OCI-LY1 (cell line): ENCODE data around the gene TAS1R2.

Source experiments
- H2AFZ ChIP-seq: fragments of 200-600 bp; sonication (generic), shearing (Covaris generic); 2 replicates; pipeline ENCODE4 v1.6.0; 2014; ENCODE audit warnings: antibody characterized with exemption, mild to moderate bottlenecking, low read length
- H3F3A ChIP-seq: fragments of 200-600 bp; sonication (generic), shearing (Covaris generic); 2 replicates; pipeline ENCODE4 v1.6.0; 2014; ENCODE audit warnings: mild to moderate bottlenecking, antibody characterized with exemption, low read length, moderate library complexity; ENCODE audit not compliant: insufficient read depth
- H3K27ac ChIP-seq: fragments of 200-600 bp; sonication (generic); 2 replicates; pipeline ENCODE4 v1.5.1; 2014; ENCODE audit warnings: low read length, mixed run types, mild to moderate bottlenecking, low read depth; ENCODE audit not compliant: poor library complexity, severe bottlenecking
- H3K27me3 ChIP-seq: fragments of 200-600 bp; sonication (generic); 2 replicates; pipeline ENCODE4 v1.6.0; 2014; ENCODE audit warnings: antibody characterized with exemption, mild to moderate bottlenecking, low read length, moderate library complexity; ENCODE audit not compliant: insufficient read depth
- H3K36me3 ChIP-seq: fragments of 200-600 bp; sonication (generic); 2 replicates; pipeline ENCODE4 v1.6.1; 2014; ENCODE audit warnings: mild to moderate bottlenecking, antibody characterized with exemption, low read length, moderate library complexity, mixed read lengths; ENCODE audit not compliant: insufficient read depth
- H3K4me1 ChIP-seq: fragments of 200-600 bp; sonication (generic); 2 replicates; pipeline ENCODE4 v1.5.1; 2014; ENCODE audit warnings: mild to moderate bottlenecking, low read length, moderate library complexity; ENCODE audit not compliant: insufficient read depth, severe bottlenecking
- H3K4me2 ChIP-seq: fragments of 200-600 bp; sonication (generic), shearing (Covaris generic); 2 replicates; pipeline ENCODE4 v1.6.1; 2014; ENCODE audit warnings: low read length
- H3K4me3 ChIP-seq: fragments of 200-600 bp; sonication (generic); 2 replicates; pipeline ENCODE4 v1.5.1; 2014; ENCODE audit warnings: low read length, low read depth, mild to moderate bottlenecking, mixed read lengths; ENCODE audit not compliant: poor library complexity, severe bottlenecking
- H3K79me2 ChIP-seq: fragments of 200-600 bp; shearing (Covaris generic); 2 replicates; pipeline ENCODE4 v1.6.1; 2016; ENCODE audit warnings: mixed run types, low read length, mixed read lengths; ENCODE audit not compliant: insufficient read depth
- H3K9ac ChIP-seq: fragments of 200-600 bp; sonication (generic), shearing (Covaris generic); 2 replicates; pipeline ENCODE4 v1.6.1; 2014; ENCODE audit warnings: mild to moderate bottlenecking, low read length, mixed read lengths
- H3K9me2 ChIP-seq: fragments of 200-600 bp; sonication (generic), shearing (Covaris generic); 2 replicates; pipeline ENCODE4 v1.6.1; 2014; ENCODE audit warnings: low read depth, mild to moderate bottlenecking, low read length, mixed read lengths
- H3K9me3 ChIP-seq: fragments of 200-600 bp; shearing (Covaris generic); 2 replicates; pipeline ENCODE4 v1.6.1; 2014; ENCODE audit warnings: low read length, mixed read lengths
- H4K20me1 ChIP-seq: fragments of 200-600 bp; sonication (generic), shearing (Covaris generic); 2 replicates; pipeline ENCODE4 v1.6.0; 2016; ENCODE audit warnings: mild to moderate bottlenecking, low read length; ENCODE audit not compliant: insufficient read depth
- EZH2 ChIP-seq: fragments of 200-600 bp; sonication (generic), shearing (Covaris generic); IDR thresholded peaks from 2 replicates; pipeline ENCODE4 v1.8.0; 2017; ENCODE audit warnings: borderline replicate concordance, mixed run types, mild to moderate bottlenecking, antibody characterized with exemption, low read length, moderate library complexity, mixed read lengths
- TF ChIP-seq, protein P1 (sequence below): fragments of 200-600 bp; sonication (generic), shearing (Covaris generic); IDR thresholded peaks from 2 replicates; pipeline ENCODE4 v1.5.1; 2017; ENCODE audit warnings: mild to moderate bottlenecking, antibody characterized with exemption, low read length, moderate library complexity, mixed read lengths

Gene TAS1R2

DNA sequence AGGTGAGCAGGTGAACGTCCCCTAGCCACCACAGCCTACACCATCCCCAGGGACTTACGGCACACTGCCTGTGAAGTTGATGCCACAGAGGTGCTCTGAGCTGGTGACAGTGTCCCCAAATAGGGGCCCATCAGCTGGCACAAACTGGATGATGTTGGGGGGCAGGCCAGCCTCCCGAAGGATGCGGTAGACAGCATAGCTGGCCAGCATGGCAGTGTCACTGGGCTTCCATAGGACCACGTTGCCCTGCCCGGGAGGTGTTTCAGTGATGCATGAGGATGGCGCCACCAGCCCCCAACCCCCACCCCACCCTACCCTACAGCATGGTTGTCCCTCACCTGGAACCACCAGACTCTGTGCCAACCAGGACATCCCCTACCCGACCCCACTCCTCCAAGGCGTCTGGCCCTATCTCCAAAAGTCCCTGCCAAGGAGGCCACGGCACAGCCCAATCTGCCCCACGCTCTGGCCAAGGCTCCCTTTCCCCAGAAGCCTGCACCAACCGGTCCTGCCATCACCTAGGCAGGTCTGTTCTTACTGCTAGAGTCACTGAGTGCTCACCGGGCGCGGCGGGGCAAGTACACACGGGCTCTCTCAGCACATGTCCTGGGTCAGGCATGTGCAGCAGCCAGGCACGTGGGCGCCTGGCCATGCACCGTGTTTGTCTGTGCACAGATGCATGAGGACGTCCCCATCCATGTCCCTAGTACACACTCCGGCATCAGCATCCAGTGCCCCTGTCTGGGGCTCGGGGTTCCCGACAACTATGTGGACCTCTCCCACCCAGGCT is 22.4 kb upstream of the TAS1R2 start:
- no peaks in the 10 kb centered on the region for H3K4me1 ChIP-seq
- H3K4me2 ChIP-seq, result no peak overlapping the region
- H4K20me1 ChIP-seq, result no peaks in the 10 kb centered on the region
- no peak overlapping the region for H2AFZ ChIP-seq
- H3K9ac ChIP-seq, result no peak overlapping the region
- H3K27me3 ChIP-seq, result no peaks in the 10 kb centered on the region
- H3K9me2 ChIP-seq, result no peaks in the 10 kb centered on the region
- no peaks in the 10 kb centered on the region for H3K36me3 ChIP-seq
- H3K27ac ChIP-seq, result no peak overlapping the region
- H3F3A ChIP-seq, result no peaks in the 10 kb centered on the region
- no peak overlapping the region for H3K4me3 ChIP-seq
- no peaks in the 10 kb centered on the region for H3K79me2 ChIP-seq
- TF ChIP-seq EZH2, result no peak
- TF ChIP-seq, protein P1, sequence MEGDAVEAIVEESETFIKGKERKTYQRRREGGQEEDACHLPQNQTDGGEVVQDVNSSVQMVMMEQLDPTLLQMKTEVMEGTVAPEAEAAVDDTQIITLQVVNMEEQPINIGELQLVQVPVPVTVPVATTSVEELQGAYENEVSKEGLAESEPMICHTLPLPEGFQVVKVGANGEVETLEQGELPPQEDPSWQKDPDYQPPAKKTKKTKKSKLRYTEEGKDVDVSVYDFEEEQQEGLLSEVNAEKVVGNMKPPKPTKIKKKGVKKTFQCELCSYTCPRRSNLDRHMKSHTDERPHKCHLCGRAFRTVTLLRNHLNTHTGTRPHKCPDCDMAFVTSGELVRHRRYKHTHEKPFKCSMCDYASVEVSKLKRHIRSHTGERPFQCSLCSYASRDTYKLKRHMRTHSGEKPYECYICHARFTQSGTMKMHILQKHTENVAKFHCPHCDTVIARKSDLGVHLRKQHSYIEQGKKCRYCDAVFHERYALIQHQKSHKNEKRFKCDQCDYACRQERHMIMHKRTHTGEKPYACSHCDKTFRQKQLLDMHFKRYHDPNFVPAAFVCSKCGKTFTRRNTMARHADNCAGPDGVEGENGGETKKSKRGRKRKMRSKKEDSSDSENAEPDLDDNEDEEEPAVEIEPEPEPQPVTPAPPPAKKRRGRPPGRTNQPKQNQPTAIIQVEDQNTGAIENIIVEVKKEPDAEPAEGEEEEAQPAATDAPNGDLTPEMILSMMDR, result no peak
- no peaks in the 10 kb centered on the region for H3K9me3 ChIP-seq

DNA sequence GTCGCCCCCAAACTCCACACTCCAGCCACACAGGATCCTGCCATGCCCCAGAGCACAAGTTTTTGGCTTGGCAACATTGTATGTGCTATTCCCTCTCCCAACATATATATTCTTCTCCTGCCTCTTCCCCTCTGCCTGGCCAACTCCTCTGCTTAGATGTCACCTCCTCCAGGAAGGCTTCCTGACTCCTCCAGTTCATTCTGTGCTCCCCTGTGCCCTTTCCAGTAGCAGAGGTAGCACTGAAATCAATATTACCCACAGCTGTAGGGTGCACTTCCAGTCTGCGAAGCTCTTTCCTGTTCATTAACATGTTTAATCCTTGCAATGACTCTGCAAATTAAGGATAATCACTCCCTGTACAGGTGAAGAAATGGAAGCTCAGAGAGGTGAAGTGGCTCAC is 21.7 kb upstream of the TAS1R2 start:
- Histone ChIP-seq H3K27me3 (no peaks in the 10 kb centered on the region), H2AFZ (no peak overlapping the region), H3F3A (no peaks in the 10 kb centered on the region), H3K4me2 (no peak overlapping the region), H4K20me1 (no peaks in the 10 kb centered on the region), H3K36me3 (no peaks in the 10 kb centered on the region), H3K4me1 (no peaks in the 10 kb centered on the region), H3K9me2 (no peaks in the 10 kb centered on the region), H3K79me2 (no peaks in the 10 kb centered on the region), H3K9ac (no peak overlapping the region), H3K4me3 (no peak overlapping the region), H3K27ac (no peak overlapping the region), H3K9me3 (no peaks in the 10 kb centered on the region)
- TF ChIP-seq EZH2, result no peak
- TF ChIP-seq, protein P1, result no peak

DNA sequence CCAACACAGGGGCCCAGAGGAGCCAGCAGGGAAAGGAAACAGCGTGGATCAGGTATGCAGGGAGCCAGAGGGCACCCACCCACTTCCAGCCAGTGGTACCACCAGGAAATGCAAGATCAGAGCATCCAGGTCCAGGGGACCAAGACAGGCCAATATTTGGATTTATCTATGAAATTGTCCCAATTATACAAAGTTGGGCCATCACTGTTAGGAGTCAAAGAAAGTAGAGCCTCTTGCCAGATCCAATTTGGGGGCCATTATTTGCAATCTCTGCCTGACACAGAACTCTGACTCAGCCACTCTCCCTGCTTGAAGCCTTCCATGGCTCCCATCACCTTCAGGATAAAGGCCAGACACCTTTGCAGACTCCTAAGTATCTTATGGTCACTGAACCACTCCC is 21.1 kb upstream of the TAS1R2 start:
- Histone ChIP-seq H3K4me3 (no peak overlapping the region), H3K9me3 (no peaks in the 10 kb centered on the region), H3K79me2 (no peaks in the 10 kb centered on the region), H3K9me2 (no peaks in the 10 kb centered on the region), H3K27me3 (no peaks in the 10 kb centered on the region), H4K20me1 (no peaks in the 10 kb centered on the region), H3K36me3 (no peaks in the 10 kb centered on the region), H3K4me2 (no peak overlapping the region), H3K27ac (no peak overlapping the region), H3F3A (no peaks in the 10 kb centered on the region), H2AFZ (no peak overlapping the region), H3K9ac (no peak overlapping the region), H3K4me1 (no peaks in the 10 kb centered on the region)
- TF ChIP-seq, protein P1, result no peak
- TF ChIP-seq EZH2, result no peak
